ENCODE results near the gene CDYL.

CDYL gene, protein sequence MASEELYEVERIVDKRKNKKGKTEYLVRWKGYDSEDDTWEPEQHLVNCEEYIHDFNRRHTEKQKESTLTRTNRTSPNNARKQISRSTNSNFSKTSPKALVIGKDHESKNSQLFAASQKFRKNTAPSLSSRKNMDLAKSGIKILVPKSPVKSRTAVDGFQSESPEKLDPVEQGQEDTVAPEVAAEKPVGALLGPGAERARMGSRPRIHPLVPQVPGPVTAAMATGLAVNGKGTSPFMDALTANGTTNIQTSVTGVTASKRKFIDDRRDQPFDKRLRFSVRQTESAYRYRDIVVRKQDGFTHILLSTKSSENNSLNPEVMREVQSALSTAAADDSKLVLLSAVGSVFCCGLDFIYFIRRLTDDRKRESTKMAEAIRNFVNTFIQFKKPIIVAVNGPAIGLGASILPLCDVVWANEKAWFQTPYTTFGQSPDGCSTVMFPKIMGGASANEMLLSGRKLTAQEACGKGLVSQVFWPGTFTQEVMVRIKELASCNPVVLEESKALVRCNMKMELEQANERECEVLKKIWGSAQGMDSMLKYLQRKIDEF

DNA sequence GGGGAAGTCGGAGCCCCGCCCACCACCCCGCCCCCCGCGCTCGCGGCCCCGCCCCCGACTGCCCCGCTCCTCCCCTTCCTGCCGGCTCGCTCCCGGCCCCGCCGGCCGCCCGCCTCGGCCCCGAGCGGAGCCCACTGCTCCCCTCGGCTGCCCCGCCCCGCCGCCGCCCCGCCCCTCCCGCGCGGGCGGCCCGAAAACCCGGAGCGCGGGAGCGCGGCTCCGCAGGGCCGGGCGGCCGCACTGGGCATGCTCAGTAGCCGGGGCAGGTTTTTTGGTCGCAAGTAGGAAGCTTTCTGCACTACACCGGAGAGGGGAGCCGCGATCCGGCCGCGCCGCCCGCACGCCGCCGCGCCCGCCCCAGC lies at the start of gene CDYL:
Gene CDYL, plus strand, starts transcription at position 274 of the 362 bp plus-strand sequence. CDS start 380 bp downstream, outside the sequence.
- DNase-seq: peak; percentile 87

DNA sequence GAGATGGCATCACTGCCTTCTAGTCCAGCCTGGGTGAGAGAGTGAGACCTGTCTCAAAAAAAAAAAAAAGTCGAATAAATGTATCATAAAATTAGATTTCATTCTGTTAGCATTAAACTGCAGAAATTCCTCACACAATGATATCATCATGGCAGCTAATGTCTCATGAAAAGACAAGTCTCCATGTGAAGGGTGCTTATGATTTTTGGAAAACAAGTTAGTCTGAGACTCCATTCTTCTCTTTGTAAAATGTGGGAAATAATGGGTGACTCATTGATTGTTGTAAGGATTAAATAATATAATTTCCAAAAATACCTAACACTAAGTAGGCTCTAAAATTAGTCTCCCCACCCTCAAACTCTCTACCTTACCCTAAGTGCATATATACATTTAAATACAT lies 49.6 kb upstream of the CDYL start:
- DNase-seq: no peak

DNA sequence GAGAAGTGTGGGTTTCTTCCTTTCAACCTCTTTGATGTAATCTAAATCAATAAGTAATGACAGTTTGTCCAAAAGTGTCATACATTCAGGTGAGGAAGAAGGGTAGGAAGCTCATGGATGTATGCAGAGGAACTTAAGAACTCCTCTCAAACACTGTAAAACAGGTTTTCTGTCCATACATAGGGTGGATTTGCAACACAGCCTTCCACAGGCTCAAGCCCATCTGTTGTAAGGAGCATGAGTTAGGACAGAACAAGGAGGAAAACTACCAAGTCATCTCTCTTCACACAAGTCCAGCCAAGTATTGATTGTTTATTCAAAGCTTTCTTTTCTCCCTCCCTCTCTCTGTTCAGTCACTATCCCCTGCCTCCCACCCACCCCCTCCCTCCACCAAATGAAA lies 49.0 kb upstream of the CDYL start:
- DNase-seq: no peak

DNA sequence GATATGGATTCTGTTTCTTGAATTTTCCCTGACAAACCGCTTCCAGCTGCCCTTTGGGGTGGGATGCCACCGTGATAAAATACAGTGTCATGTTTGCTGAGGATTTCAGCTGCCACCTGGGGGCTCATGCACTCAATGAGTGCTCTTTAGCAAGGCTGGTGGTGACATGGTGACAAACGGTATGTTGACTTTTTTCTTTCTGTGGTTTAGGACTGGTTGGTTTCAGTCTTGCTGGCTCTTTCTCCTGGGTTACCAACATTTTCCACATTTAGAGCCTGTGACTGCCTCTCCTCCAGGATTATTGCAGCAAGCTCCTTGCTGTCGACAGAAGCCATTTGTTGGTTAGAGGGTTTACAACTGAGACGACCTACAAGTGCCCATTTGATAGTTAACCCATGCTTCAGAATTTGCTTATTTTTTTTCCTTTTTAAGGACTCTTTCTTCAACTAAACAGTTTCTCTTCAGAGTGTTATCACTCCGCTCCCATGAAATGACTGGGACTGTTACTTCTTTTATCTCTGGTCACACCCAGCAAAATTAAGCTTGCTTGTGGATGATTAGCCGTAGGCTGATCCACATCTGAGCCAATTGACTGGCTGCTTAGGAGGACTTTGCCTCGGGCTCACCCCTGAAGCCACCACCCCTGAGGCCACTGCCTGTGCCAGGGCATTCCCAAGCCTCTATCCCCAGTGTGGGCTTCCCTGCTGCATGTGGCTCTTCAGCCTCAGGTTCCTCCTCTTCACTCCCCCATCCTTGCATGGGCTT lies 48.4 kb upstream of the CDYL start:
- peak; percentile 45 for DNase-seq

DNA sequence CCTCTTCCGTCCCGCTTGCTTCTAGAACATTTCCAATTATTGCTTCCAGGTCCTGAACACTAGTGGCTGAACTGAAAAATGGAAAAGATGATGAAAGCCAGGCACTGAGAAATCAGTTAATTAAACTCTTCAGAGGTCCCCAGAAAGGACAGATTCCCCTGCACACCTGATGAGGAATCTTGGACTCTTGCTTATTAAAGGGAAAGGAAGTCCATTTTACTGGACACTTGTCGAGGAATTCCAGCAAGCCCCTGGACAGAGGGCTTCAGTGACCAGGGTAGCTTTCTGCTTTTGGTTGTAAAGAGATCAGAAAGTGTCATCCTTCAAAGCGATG lies 47.8 kb upstream of the CDYL start:
- DNase-seq: no peak

DNA sequence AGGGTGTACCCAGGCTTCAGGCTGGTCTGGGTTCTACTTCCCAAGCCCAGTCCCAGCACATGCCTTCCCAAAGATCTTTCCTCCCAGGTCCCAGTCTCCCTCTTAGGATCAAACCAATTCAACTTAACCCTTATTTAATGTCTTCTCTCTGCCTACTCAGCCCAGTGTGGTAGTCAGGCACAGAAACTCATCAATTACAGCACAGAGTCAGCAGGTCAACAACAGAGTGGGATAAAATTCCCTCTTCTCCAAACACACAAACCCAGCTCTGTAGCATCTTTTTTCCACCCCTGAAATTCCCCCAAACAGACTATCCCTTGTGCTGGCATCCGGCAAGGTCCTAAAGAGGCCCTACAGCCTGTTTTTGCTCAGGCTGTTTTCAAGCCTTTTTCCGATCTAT lies 47.3 kb upstream of the CDYL start:
- no peak for DNase-seq

DNA sequence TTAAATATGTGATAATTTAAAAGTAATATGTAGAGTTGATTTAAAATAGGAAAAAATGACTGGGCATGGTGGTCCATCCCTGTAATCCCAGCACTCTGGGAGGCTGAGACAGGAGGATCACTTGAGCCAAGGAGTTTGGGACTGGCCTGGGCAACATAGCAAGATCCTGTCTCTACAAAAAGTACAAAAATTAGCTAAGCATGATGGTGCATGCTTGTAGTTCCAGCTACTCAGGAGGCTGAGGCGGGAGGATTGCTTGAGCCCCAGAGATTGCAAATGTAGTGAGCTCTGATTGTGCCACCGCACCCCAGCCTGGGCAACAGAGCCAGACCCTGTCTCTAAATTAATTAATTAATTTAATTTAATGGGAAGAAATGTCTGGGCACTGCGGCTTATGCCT lies 44.2 kb upstream of the CDYL start:
- no peak for DNase-seq

DNA sequence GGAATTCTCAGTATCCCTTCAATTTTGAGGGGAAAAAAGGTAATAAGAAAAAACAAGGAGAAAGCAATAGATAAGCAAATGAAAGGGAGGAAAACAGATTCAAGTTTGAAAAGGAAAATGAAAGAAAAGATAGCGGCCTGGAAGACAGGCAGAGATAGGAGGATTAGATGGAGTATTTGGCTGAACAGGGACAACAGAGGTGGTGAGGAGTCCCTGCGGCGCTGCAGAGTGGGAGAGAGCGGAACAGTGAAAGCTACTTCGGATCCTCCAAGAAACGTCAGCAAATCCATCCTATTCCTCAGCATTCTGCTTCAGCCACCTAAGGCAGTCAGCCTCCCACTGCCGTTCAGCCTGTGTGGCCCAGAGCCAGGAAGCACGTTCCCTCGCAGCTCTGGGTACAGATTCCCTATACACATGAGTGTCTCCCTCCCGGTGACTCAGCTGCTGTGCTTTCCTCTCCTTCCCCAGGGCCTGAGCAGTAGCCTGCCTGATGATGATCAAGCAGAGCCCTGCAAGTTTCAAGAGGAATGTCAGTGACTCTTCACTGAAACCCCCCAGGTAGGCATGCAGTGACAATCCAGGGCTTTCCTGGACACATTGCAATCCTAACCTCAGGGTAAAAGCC lies 43.4 kb upstream of the CDYL start:
- no peak for DNase-seq

DNA sequence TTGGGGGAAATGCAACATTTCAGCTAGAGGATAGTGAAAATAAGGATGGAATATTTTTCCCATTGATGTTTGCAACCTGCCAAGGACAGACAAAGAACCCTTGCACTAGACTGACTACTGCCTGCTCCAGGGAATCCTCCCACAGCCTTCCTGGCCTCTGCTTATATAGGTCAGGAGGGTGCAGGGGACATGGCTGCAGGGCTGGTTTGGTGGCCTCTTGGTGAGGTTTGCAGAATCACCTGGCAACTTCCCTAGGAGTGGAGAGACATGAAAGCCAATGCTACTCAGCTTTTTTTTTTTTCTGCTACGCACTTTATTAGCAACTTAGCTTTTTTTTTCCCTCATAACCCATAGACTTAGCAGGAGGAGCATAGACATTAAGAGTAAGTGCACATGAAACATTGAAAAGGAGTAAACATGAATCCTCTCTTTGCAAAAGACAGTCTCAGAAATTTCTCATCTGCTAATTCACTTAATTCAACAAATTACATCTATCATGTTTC lies 39.8 kb upstream of the CDYL start:
- DNase-seq: no peak

DNA sequence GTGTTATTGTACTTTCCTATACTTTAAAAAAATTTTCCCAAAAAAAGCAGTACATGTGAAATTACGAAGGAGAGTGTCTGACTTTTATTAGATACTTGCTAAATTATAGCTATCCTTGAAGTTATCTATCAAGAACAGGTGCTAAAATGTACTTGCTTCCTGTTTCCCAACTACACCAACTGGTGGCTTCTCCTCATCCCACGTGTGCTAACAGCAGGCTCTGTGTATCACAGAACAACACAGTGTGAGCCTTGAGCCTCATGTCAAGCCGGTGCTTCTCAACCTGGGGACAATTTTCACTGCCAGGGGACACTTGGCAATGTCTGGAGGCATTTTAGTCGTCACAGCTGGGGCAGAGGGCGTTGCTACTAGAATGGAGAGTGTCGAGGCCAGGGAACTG lies 36.2 kb upstream of the CDYL start:
- no peak for DNase-seq

DNA sequence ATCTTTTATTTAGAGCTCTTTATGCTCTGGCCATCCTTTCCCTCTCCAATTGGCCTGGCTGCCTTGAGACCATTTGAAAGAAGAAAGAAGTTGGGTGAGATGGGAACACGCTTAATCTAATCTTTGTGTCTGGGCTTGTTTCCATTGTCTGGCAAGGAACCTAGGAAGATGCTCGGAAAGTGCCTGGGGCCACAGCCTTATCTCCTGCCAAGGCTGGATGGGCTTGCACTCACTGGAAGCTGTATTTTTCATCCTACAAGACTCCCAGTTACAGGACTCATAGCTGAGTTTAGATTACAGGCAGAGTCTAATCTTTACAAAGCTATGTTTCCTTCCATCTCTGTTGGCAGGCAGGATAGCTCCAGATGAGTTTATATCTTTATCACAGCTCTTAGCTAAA lies 33.1 kb upstream of the CDYL start:
- DNase-seq: no peak

DNA sequence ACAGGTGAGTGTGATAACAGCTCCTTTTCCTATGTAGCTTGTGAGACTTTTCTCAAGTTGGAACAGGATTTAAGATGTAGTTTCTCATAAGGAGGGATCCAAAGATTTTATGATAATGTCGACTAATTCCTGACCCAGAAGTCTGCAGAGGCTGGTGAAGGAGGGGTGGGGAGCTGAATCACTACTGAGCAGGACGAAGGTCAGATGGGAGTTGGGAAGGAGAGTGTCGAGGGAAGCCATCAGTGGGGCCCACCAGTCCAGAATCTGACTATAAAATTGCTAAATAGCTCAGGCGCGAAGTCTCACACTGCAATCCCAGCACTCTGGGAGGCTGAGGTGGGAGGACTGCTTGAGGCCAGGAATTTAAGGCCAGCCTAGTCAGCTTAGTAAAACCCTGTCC lies 32.3 kb upstream of the CDYL start:
- DNase-seq: no peak

DNA sequence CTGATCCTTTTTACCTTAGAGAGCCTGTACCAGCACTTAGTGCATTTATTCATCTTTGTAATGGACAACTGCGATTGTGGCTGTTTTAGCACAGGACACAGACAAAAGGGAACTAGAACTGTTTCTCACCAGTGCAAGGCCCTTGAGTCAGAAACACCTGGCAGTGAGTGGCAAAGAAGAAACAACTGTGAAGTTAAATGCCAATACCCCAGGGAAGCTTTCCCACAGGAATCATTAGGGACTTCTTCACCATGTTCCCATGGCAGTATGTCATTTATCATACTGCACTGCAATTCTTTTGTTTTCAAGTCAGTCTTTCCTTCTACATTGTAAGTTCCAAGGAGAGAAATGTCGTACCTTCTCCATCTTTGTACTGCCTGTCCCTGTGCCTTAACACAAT lies 28.6 kb upstream of the CDYL start:
- DNase-seq: no peak

DNA sequence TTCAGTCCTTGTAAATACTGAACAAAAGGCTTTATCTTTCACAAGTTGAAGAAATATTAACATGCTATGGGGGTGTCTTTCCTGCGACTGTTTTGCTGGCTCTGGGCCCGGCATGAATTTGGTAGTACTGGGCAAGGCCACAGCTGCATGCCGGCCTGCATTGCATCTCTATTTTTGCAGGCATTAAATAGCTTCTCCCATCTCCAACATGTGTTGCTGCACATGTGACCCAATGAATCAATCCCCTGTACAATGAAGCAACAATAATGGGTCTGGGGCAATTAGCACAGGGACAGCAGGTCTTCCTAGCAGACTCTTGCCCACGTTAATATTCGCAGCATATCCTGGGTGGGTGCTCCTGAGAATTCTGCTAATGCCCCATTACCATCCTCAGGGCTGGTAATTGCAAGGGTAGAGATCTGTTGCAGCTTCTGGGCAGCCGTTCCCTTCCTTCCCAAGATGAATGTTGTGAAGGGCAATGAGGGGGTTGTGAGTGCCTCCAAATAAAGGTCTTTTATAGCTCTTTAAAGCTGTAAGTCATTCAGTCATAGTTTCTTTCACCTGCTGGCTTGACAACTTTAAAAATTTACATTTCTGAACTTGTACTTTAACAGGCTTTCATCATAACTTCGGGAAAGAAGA lies 24.3 kb upstream of the CDYL start:
- no peak for DNase-seq

DNA sequence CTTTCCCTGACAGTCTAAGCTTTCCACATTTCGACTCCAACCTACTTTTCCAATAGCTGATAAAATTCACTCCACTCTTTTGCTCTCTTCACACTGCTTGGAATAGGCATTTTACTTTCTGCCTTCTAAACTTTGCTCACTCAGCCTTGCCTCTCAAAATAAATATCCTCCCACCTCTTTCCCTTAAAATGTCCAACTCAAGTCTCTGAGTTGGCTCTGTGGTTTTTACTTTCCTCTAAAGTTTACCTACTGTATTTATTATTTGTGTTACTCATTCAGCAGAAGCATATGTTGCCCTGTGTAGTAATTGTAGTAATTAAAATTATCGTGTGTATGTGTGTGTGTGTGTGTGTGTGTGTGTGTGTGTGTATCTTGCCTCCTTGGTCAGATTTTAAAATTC lies 20.0 kb upstream of the CDYL start:
- DNase-seq: no peak

DNA sequence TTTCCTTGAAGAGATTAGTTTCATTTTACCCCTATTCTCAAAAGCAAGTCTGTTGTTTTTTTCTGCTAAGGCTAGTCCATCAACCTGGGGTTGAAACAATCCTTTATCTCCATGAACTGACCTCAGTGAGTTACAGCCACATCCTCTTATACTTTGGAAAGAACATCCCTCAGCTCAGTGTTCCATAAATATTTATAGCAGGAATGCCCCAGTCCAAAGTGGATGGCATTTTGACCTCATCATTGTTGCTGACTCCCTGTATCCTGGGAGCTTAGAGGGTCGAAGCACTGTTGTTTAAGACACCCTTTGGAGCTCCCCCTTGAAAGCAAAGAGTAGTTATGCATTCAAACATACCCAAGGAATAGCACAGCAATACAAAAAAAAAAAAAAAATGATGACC lies 16.2 kb upstream of the CDYL start:
- no peak for DNase-seq

DNA sequence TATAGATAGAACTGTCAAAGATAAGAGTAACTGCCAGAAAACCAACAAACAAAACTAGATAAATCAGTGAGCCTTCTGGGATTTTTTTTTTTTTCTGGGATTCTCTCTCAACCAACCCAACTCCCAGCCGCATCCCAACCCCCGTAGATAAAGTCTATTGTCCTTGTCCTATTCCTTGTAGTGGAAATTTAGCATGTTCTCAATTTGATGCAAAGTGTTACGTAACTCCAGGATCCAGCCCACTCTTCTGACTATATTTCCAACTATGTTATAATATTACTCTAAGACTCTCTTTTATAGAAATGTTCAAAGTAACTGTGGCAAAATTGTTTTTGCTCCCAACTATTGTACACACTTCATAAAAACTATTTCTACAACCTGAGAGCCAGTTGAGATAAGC lies 15.4 kb upstream of the CDYL start:
- no peak for DNase-seq

DNA sequence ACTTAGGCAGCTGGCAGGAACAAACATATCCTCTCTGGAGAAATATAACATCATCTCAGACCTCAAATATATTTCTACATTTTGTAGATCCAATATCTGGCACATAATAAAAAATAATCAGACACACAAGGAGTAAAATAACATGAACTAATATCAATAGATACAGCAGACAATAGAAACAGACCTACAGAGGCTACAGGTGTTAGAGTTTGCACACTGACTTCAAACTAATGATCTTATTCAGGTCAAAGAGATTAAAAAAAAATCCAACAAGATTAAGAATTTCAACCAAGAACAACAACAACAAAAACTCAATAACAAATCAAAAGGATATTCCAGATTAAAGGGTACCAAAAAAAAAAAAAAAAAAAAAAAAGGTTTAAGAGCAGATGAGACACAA lies 13.9 kb upstream of the CDYL start:
- DNase-seq: no peak

DNA sequence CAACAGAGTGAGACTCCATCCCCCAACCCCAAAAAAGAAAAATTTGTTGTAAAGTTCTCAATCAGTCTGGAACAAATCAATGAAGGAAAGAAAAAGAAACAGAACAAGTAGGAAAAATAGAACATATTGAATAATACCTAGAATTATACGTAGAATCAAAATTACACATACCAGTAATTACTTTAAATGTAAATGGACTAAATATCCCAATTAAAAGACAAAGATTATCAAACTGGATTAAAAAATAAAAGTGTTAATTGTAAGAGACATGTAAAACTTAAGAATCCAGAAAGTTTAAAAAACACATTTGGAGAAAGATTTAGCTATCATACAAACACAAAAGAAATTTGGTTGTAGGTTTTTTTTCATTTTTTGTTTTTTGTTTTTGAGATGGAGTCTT lies 12.3 kb upstream of the CDYL start:
- no peak for DNase-seq

DNA sequence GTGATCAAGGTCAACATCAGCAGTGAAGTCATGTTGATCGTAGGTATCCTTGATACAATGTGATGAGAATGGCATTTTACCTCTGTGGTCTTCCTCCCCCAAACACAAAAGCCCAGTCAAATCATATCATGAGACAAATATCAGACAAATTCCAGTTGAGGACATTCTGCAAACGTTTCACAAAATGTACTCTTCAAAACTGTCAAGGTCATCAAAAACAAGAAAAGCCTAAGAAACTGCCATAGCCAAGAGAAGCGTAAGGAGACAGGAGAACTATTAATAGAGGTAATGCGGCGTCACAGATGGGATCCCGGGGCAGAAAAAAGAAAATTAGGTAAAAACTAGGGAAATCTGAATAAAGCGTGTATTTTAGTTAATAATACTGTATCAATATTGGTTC lies 7.4 kb upstream of the CDYL start:
- DNase-seq: no peak

DNA sequence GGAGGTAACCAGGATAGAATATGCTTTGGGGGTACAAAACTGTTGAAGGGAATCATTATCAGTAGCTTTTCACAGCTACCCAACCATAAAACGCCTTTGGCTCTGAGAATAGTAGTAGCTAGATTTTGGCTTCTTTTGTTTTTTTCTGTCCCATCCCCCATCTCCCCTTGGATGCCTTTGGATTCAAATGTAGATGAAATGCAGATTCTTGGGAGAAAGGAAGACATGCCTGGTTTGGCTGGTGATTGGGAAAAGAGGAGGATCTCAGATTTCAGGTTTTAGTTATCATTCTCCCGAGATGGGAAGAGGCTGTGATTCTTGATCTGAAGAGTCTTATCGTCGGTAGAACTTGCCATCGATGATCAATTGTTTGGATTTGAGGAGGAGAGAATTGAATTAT lies 3.5 kb upstream of the CDYL start:
- DNase-seq: no peak

DNA sequence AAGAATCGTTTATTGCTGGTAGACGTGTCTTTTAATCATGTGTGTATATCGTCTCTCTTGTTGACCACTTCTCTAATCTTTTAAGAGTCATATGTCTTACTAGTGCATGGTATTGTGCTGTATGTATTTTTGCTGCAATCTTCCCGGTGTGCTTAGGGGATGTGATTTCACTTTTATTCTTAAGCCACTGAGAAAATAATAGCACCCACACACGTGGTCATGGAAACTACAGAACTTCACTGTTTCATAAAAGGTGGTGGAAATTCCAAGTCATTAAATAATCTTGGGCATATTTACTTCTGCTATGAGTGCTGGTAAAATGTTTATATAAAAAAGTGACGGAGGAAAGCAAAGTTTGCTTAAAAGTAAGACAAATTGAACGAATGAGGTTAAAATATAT lies 3.0 kb upstream of the CDYL start:
- no peak for DNase-seq

DNA sequence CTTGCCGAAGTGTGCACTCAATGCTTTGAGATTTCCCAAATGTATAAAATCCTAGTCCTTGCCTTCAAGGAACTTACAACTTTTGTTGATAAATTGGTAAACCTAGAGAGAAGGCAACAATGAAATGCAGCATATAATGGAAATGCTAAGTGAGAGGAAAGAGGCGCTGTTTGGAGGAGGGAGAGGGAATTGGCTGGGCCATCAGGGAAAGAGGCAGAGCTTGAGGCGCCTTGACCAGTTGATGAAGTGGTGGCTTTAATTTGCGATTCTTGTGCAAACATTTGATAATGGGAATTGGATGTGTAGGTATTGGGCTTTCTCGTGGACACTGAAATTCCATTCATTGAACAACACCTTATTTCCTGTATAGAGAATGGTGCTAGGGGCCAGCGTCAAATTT lies 1.9 kb upstream of the CDYL start:
- no peak for DNase-seq
